Adrenal gland (tissue), 12 donors: ENCODE results near the gene SH3RF2. TPM values are rescaled to one million over a fixed set of nuclear protein-coding genes. Genes with fewer than 3 reads are reported as not detected.

Source experiments
- DNase-seq, 7 donors: peaks; one replicate each; pipeline ENCODE4 v3.0.0-alpha.2; 2019 to 2020
- H3K27ac ChIP-seq, 5 donors: fragments of 200-600 bp; sonication (generic) in 4 of 5; 1 replicate in 3 of 5; 2 replicates in 2 of 5; pipeline versions ENCODE4 v1.5.1 to v1.8.0; 2016 to 2020; ENCODE audit warnings: mild to moderate bottlenecking in 1 of 5
- H3K27me3 ChIP-seq: fragments of 200-600 bp; 2 replicates; pipeline ENCODE4 v1.8.0; 2021
- H3K36me3 ChIP-seq, 2 donors: fragments of 200-600 bp; replicated peaks in 1 of 2; 1 replicate in 1 of 2; 2 replicates in 1 of 2; pipeline versions ENCODE4 v1.5.1 to v1.8.0; 2018 to 2022
- H3K4me1 ChIP-seq, 2 donors: fragments of 200-600 bp; replicated peaks in 1 of 2; 1 replicate in 1 of 2; 2 replicates in 1 of 2; pipeline versions ENCODE4 v1.5.1 to v1.8.0; 2018 to 2021
- H3K4me3 ChIP-seq, 4 donors: fragments of 200-600 bp; sonication (generic) in 3 of 4; one replicate each; pipeline ENCODE4 v1.5.1; 2016 to 2018
- H3K9me3 ChIP-seq, 3 donors: fragments of 200-600 bp; sonication (generic) in 1 of 3; replicated peaks in 1 of 3; 1 replicate in 2 of 3; 2 replicates in 1 of 3; pipeline versions ENCODE4 v1.5.1 to v1.8.0; 2016 to 2021
- POLR2A ChIP-seq, 2 donors: fragments of 450-650 bp; IDR thresholded peaks; one replicate each; pipeline ENCODE4 v1.6.1; 2017; ENCODE audit warnings: antibody characterized with exemption in 2 of 2, mild to moderate bottlenecking in 2 of 2, moderate library complexity in 1 of 2
- WGBS, 4 donors: extraction: QIAGEN DNeasy Blood & Tissue Kit in 2 of 4; methylation state at CpG; one replicate each; pipeline versions ENCODE4 v1.1.5 to v1.1.7; 2013 to 2017; 5-methylcytosine and 5-hydroxymethylcytosine counted together
- intact Hi-C, 2 donors: fragments of 100-400 bp; cut with DNase I; formaldehyde crosslinking; loops; one replicate each; pipeline versions ENCODE4 v1.14.1 to v1.15.0; 2022 to 2023
- polyA plus RNA-seq, 3 donors: library from polyadenylated mRNA; stranded (reverse); fragments of 200-250 nt in 2 of 3; fragments of 350-450 nt in 1 of 3; fragmentation: Illumina TruSeq in 1 of 3; extraction: RNeasy Lipid Tissue Mini Kit (QIAGEN cat#74804) in 1 of 3; gene quantifications; one replicate each; pipeline ENCODE4 v1.2.3, GENCODE V29; 2013 to 2014
- total RNA-seq, 9 donors: library from RNA; depleted of rRNA in 4 of 9; stranded (reverse); fragments of >200 nt in 4 of 9; fragments of 120-200 nt in 1 of 9; fragmentation: NEBNext Ultra II Directional in 1 of 9; extraction: Animal tissue kit (Norgen Biotek cat#: 25700) in 1 of 9; gene quantifications; one replicate each; pipeline versions ENCODE4 v1.1.0 to v1.2.4, GENCODE V29; 2013 to 2023
- TF ChIP-seq, protein P1 (sequence below), 6 experiments: fragments of 450-650 bp in 4 of 6; fragments of 200-600 bp in 2 of 6; sonication (generic) in 1 of 6; IDR thresholded peaks; 1 replicate in 5 of 6; 2 replicates in 1 of 6; pipeline versions ENCODE4 v1.5.1 to v1.8.0; 2016 to 2021; ENCODE audit warnings: antibody characterized with exemption in 6 of 6, mild to moderate bottlenecking in 2 of 6, moderate library complexity in 1 of 6
- donor health status: healthy with polysubstance abuse.
- donor health status: Bipolar disorder and iron deficiency.
- donor health status: DM: yes; HTN: yes; CAD: no.
- donor health status: DM: no; HTN: no; CAD: no.
- donor health status: DM: no; HTN: no; CAD: no.
- donor health status: DM: yes; HTN: yes; CAD: no.

Gene SH3RF2
- total and polyA plus RNA-seq, 12 donors: 0.60 to 3.8 (median 1.2) TPM

DNA sequence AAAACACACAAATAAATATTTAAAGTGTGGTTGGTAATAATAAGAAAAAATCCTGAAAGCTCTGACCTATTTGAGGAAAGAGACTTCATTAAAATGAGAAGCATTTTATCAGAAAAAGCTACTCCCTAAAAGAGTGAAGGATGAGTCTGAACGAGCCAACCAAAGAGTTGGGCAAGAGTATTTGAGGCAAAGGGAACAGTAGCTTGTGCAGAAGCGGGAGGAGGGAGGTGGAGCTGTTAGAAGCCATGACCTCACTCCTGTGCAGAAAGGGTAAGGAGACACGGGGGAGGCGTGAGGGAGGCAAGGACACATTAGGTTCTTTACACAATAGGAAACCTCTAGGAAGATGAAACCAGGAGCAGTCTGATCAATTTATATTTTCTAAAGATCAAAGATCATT, 29.4 kb downstream of the SH3RF2 start:
- no peaks in the 10 kb centered on the region for H3K9me3 ChIP-seq
- WGBS, 4 donors: 56 to 77% (median 63%) methylated on average over 4 of the region's 4 CpGs
- no peaks in the 10 kb centered on the region for H3K4me1 ChIP-seq
- H3K27ac ChIP-seq: no peak overlapping the region
- no peaks in the 10 kb centered on the region for H3K36me3 ChIP-seq
- intact Hi-C loops: no loop called here
- DNase-seq: no peak
- no peaks in the 10 kb centered on the region for H3K27me3 ChIP-seq
- TF ChIP-seq, protein P1, sequence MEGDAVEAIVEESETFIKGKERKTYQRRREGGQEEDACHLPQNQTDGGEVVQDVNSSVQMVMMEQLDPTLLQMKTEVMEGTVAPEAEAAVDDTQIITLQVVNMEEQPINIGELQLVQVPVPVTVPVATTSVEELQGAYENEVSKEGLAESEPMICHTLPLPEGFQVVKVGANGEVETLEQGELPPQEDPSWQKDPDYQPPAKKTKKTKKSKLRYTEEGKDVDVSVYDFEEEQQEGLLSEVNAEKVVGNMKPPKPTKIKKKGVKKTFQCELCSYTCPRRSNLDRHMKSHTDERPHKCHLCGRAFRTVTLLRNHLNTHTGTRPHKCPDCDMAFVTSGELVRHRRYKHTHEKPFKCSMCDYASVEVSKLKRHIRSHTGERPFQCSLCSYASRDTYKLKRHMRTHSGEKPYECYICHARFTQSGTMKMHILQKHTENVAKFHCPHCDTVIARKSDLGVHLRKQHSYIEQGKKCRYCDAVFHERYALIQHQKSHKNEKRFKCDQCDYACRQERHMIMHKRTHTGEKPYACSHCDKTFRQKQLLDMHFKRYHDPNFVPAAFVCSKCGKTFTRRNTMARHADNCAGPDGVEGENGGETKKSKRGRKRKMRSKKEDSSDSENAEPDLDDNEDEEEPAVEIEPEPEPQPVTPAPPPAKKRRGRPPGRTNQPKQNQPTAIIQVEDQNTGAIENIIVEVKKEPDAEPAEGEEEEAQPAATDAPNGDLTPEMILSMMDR (IDR thresholded peaks at IDR 0.05): no peak
- no peak for TF ChIP-seq POLR2A (IDR thresholded peaks at IDR 0.05)
- no peak overlapping the region for H3K4me3 ChIP-seq

DNA sequence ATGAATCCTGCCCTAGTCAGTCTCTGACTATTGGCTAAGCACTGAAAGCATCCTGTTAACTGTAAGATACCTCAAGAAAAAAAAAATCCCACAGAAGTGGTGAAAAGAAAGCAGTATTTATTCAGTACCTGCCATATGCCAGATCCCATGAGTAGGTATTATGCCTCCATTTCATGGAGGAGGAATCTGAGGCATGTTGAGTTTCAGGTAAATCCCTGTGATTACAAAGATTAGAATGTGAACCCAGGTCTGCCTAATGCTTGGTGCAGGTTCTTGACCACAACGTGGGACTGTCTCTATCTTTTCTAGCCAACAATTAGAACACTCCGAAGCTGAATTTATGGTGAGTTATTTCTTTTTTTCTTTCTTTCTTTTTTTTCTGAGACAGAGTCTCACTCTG, 30.9 kb downstream of the SH3RF2 start:
- DNase-seq: no peak
- H3K4me3 ChIP-seq: no peak overlapping the region
- no peaks in the 10 kb centered on the region for H3K9me3 ChIP-seq
- no peak overlapping the region for H3K27ac ChIP-seq
- intact Hi-C loops: no loop called here
- no peaks in the 10 kb centered on the region for H3K36me3 ChIP-seq
- no peak for TF ChIP-seq POLR2A (IDR thresholded peaks at IDR 0.05)
- TF ChIP-seq, protein P1 (IDR thresholded peaks at IDR 0.05): no peak
- 78 to 89% (median 84%) methylated on average over 2 of the region's 2 CpGs for WGBS, 4 donors
- no peaks in the 10 kb centered on the region for H3K27me3 ChIP-seq
- no peaks in the 10 kb centered on the region for H3K4me1 ChIP-seq

DNA sequence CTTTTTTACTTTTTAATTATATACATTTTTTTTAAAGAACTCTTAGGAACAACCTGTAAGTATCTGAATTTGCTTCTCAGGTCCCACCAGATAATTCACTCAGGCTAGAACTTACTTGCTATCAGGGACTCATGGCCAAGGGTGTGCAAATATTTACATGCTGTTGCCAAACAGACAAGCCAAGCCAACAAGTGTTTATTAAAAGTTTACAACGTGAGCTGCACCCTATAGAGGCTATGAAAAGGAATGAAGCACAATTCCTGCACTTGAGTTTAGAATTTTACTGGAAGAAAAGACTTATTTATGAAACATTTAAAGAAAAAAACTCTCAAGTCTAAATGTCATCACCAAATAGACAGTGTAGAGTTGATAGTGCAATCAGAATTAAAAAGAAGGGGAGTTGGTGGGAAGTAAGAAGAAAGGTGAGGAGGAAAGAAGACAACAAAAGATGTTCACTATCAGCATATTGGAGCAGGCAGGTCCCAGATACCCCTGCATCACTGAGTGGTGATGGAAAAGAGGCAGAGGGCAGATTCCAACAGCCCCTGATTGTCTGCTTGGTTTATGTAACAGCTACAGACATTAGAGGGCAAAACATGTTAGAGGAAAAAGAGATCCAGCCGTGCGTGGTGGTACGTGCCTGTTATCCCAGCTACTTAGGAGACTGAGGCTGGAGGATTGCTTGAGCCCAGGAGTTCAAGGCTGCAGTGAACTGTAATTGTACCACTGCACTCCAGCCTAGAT, 32.8 kb downstream of the SH3RF2 start:
- H3K9me3 ChIP-seq: no peaks in the 10 kb centered on the region
- 58 to 81% (median 71%) methylated on average over 4 of the region's 4 CpGs for WGBS, 4 donors
- no peaks in the 10 kb centered on the region for H3K27me3 ChIP-seq
- intact Hi-C loops: no loop called here
- no peaks in the 10 kb centered on the region for H3K36me3 ChIP-seq
- no peak overlapping the region for H3K4me3 ChIP-seq
- H3K27ac ChIP-seq: no peak overlapping the region
- H3K4me1 ChIP-seq: no peaks in the 10 kb centered on the region
- TF ChIP-seq, protein P1 (IDR thresholded peaks at IDR 0.05): no peak
- TF ChIP-seq POLR2A (IDR thresholded peaks at IDR 0.05): no peak
- DNase-seq: no peak

DNA sequence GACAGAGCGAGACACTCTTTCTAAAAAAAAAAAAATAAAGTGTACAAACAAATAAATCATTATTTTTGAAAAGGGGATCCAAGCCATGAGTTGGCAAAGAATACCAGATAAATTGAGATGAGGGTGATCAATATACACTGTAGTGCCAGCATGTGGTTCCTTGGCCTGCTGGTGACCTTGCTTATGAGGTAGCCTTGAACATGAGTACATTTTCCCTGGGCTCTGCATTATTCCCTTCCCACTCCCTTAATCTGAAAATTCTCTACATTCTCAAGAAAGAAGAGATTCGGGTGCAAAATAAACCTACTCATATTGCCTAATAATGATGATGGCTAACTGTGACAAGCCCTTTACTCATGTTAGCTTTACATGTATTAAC, 33.3 kb downstream of the SH3RF2 start:
- intact Hi-C loops: no loop called here
- H3K27me3 ChIP-seq: no peaks in the 10 kb centered on the region
- TF ChIP-seq, protein P1 (IDR thresholded peaks at IDR 0.05): no peak
- TF ChIP-seq POLR2A (IDR thresholded peaks at IDR 0.05): no peak
- no peak overlapping the region for H3K4me3 ChIP-seq
- no peak overlapping the region for H3K27ac ChIP-seq
- no peaks in the 10 kb centered on the region for H3K4me1 ChIP-seq
- WGBS, 4 donors: 70 to 80% (median 78%) methylated on average over 2 of the region's 2 CpGs
- no peaks in the 10 kb centered on the region for H3K9me3 ChIP-seq
- no peak for DNase-seq
- H3K36me3 ChIP-seq: no peaks in the 10 kb centered on the region
